Gastroesophageal sphincter (tissue), 4 donors: ENCODE measurements around the gene PSMG3. TPM values are rescaled to one million over a fixed set of nuclear protein-coding genes. Genes with fewer than 3 reads are reported as not detected.

Experiments
- ATAC-seq: fragments of 150-250 bp; one replicate; pipeline ENCODE4 v1.9.1; 2016; ENCODE audit warnings: mild to moderate bottlenecking, moderate library complexity
- H3K27ac ChIP-seq, 4 donors: fragments of 200-600 bp; sonication (generic) in 3 of 4; 1 replicate in 3 of 4; 2 replicates in 1 of 4; pipeline ENCODE4 v1.5.1; 2016 to 2019
- H3K27me3 ChIP-seq: fragments of 200-600 bp; sonication (generic); one replicate; pipeline ENCODE4 v1.5.1; 2019
- H3K36me3 ChIP-seq, 2 donors: fragments of 200-600 bp; sonication (generic); one replicate each; pipeline ENCODE4 v1.5.1; 2019; ENCODE audit warnings: control low read depth in 1 of 2
- H3K4me1 ChIP-seq, 3 donors: fragments of 200-600 bp; sonication (generic); 1 replicate in 2 of 3; 2 replicates in 1 of 3; pipeline ENCODE4 v1.5.1; 2016 to 2019; ENCODE audit warnings: control low read depth in 2 of 3
- H3K4me3 ChIP-seq, 2 donors: fragments of 200-600 bp; sonication (generic); one replicate each; pipeline ENCODE4 v1.5.1; 2019; ENCODE audit warnings: mild to moderate bottlenecking in 1 of 2, moderate library complexity in 1 of 2
- H3K9me3 ChIP-seq, 3 donors: fragments of 200-600 bp; sonication (generic); one replicate each; pipeline ENCODE4 v1.5.1; 2017 to 2019; ENCODE audit warnings: control low read depth in 2 of 3
- EP300 ChIP-seq: sonication (generic); formaldehyde crosslinking; IDR thresholded peaks from one replicate; pipeline ENCODE4 v1.6.1; 2017; ENCODE audit warnings: antibody characterized with exemption, mild to moderate bottlenecking
- POLR2A ChIP-seq, 2 donors: fragments of 450-650 bp; IDR thresholded peaks; one replicate each; pipeline ENCODE4 v1.6.1; 2017; ENCODE audit warnings: antibody characterized with exemption in 2 of 2, mild to moderate bottlenecking in 2 of 2, moderate library complexity in 1 of 2
- POLR2AphosphoS5 ChIP-seq: sonication (generic); formaldehyde crosslinking; IDR thresholded peaks from one replicate; pipeline ENCODE4 v1.6.1; 2017; ENCODE audit warnings: antibody characterized with exemption
- WGBS, 2 donors: methylation state at CpG; one replicate each; pipeline ENCODE4 v1.1.5; 2018; ENCODE audit warnings: low coverage in 1 of 2; 5-methylcytosine and 5-hydroxymethylcytosine counted together
- total RNA-seq, 4 donors: library from RNA; depleted of rRNA; stranded (reverse); fragments of >200 nt; gene quantifications; one replicate each; pipeline ENCODE4 v1.1.0, GENCODE V29; 2016
- TF ChIP-seq, protein P1 (sequence below), 4 experiments: fragments of 200-600 bp in 2 of 4; fragments of 450-650 bp in 2 of 4; sonication (generic) in 1 of 4; IDR thresholded peaks; one replicate each; pipeline ENCODE4 v1.5.1; 2017 to 2019; ENCODE audit warnings: antibody characterized with exemption in 4 of 4, mild to moderate bottlenecking in 2 of 4, moderate library complexity in 2 of 4

Gene PSMG3
- total RNA-seq, 4 donors from 2014 or later, result 27.7 to 36.6 (median 35.7) TPM

DNA sequence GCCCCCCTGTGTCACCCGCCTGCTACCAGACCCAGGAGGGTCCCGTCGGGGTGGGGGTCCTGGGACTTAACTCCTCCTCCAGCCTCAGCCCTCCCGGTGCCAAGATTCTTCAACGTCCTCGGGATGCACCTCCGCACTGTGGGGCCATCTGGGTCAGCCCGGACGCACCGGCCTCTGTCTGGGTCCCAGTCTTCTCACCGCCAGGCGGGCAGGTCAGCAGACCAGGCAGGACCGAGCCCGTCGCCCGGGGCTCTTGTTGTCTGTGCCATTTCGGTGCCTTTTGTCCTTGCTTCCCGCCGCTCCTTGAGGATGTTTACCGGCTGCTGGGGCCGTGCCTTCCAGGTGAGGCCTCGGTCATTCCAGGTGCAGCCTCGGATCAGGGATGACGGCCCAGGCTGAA lies 32.1 kb upstream of the PSMG3 start:
- TF ChIP-seq EP300 (no peak), POLR2AphosphoS5 (no peak), POLR2A (IDR thresholded peaks at IDR 0.05) (no peak)
- TF ChIP-seq, protein P1, sequence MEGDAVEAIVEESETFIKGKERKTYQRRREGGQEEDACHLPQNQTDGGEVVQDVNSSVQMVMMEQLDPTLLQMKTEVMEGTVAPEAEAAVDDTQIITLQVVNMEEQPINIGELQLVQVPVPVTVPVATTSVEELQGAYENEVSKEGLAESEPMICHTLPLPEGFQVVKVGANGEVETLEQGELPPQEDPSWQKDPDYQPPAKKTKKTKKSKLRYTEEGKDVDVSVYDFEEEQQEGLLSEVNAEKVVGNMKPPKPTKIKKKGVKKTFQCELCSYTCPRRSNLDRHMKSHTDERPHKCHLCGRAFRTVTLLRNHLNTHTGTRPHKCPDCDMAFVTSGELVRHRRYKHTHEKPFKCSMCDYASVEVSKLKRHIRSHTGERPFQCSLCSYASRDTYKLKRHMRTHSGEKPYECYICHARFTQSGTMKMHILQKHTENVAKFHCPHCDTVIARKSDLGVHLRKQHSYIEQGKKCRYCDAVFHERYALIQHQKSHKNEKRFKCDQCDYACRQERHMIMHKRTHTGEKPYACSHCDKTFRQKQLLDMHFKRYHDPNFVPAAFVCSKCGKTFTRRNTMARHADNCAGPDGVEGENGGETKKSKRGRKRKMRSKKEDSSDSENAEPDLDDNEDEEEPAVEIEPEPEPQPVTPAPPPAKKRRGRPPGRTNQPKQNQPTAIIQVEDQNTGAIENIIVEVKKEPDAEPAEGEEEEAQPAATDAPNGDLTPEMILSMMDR (IDR thresholded peaks at IDR 0.05), result no peak
- Histone ChIP-seq H3K36me3 (no peaks in the 10 kb centered on the region), H3K4me1 (no peaks in the 10 kb centered on the region), H3K27ac (no peak overlapping the region), H3K4me3 (no peak overlapping the region), H3K27me3 (peaks cover 90% of the 10 kb centered on the region), H3K9me3 (no peaks in the 10 kb centered on the region)
- WGBS, 2 donors, result 55 to 58% methylated on average over 4 to 8 of the region's 24 CpGs
- ATAC-seq, result no peak

DNA sequence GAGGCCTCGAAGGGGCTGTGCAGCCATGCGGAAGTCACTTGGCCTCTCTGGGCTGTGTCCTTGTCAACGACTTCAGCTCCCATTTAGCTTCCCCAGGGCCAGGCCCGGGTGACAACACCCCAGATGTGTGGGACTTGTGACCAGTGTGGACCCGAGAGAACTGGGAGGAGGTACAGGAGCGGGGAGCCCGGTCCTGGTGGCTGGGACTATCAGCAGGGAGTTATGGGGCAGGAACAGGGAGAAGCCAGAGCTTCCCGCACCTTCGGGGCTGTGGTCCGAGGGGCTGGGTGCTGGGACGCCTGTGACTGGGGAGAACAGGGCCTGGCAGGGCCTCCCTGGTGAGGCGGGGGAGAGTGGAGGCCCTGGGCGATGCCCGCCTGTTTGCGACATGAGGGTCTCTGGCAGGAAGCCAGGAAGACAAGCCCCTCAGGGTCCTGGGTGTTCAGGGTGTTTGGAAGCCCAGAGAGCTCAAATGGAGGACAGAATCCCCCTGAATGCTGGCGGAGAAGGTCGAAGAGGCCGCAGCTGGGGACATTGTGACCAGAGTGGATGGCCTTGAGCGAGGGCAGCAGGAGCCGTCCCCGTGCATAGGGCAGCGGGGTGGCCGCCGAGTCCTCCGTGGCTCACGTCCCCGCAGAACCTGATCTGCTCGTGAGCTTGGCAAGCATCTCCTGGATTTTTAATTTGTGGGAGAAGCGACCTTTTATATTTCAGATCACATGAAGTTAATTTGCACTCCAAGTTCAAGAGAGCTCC lies 30.0 kb upstream of the PSMG3 start:
- TF ChIP-seq POLR2A (IDR thresholded peaks at IDR 0.05) (no peak), POLR2AphosphoS5 (no peak), EP300 (no peak)
- TF ChIP-seq, protein P1 (IDR thresholded peaks at IDR 0.05), result no peak
- Histone ChIP-seq H3K27ac (no peak overlapping the region), H3K4me1 (no peaks in the 10 kb centered on the region), H3K36me3 (no peaks in the 10 kb centered on the region), H3K27me3 (peaks cover 90% of the 10 kb centered on the region), H3K9me3 (no peaks in the 10 kb centered on the region), H3K4me3 (no peak overlapping the region)
- 67 to 96% methylated on average over 1 to 4 of the region's 29 CpGs for WGBS, 2 donors
- ATAC-seq, result no peak

DNA sequence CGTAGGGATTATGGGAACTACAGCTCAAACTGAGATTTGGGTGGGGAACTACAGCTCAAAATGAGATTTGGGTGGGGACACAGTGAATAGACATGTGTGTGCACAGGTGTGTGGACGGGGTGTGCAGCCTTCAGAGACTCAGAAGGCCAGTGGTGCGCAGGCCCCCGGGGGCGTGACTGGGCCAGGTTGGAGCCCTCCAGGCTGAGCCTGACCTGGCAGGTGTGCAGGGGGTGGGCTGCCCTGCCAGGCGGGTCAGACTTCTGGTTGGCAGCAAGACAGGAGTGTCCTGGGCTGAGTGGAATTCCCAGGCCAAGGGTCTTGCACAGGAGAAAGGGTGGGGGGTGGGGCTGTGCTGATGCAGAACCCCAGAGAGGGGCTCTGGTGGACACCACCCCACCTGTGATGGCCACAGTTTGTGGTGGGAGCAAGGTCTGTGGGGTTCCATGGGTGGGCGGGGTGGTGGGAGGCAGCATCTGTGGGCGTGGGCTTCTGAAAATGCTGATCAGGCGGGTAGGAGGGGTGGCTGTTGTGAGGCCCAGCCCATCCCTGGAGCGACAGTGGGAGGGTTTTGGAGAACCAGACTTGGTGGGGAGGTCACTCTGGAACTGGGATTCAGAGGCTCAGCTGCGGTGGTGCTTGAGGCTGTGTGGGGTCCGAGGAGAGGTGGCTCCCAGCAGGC lies 29.3 kb upstream of the PSMG3 start:
- H3K36me3 ChIP-seq, result no peaks in the 10 kb centered on the region
- TF ChIP-seq POLR2A (IDR thresholded peaks at IDR 0.05) (no peak), EP300 (no peak), POLR2AphosphoS5 (no peak)
- TF ChIP-seq, protein P1 (IDR thresholded peaks at IDR 0.05), result no peak
- peaks cover 88% of the 10 kb centered on the region for H3K27me3 ChIP-seq
- WGBS, 2 donors, result 91% methylated on average over 7 of the region's 12 CpGs; no CpG with 5 or more reads in 1 of the 2 donors
- no peaks in the 10 kb centered on the region for H3K9me3 ChIP-seq
- H3K27ac ChIP-seq, result no peak overlapping the region
- H3K4me3 ChIP-seq, result no peak overlapping the region
- no peak for ATAC-seq
- H3K4me1 ChIP-seq, result no peaks in the 10 kb centered on the region

DNA sequence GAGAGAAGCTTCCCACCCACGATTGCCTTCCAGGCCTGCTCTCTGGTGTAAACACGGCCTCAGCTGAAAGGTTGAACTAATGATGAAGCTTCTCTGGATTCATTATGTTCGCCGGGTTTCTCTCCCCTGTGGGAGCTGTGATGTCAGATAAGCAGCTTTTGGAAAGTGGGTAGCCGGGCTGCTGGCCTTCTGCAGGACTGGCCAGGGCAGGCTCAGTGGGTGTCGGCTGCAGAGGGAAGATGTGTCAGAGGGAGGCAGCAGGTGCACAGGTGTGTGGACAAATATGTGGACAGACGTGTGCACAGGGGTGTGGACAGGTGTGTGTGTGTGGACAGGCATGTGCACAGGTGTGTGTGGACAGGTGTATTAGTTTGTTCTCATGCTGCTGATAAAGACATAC lies 28.5 kb upstream of the PSMG3 start:
- Histone ChIP-seq H3K27me3 (peaks cover 88% of the 10 kb centered on the region), H3K4me3 (no peak overlapping the region), H3K36me3 (no peaks in the 10 kb centered on the region), H3K4me1 (no peaks in the 10 kb centered on the region), H3K9me3 (no peaks in the 10 kb centered on the region), H3K27ac (no peak overlapping the region)
- 20 to 66% methylated on average over 1 to 3 of the region's 7 CpGs for WGBS, 2 donors
- no peak for TF ChIP-seq POLR2A (IDR thresholded peaks at IDR 0.05)
- no peak for TF ChIP-seq EP300
- TF ChIP-seq, protein P1 (IDR thresholded peaks at IDR 0.05), result no peak
- no peak for TF ChIP-seq POLR2AphosphoS5
- ATAC-seq, result no peak
